Activated CD4-positive, alpha-beta memory T cell treated with anti-CD3 and anti-CD28 coated beads for 36 hours (primary cell): Measurements from ENCODE around the gene ISOC2. TPM values are rescaled to one million over a fixed set of nuclear protein-coding genes. Genes with fewer than 3 reads are reported as not detected.
"Not testable (repeated sequence)": the region's sequence is repeated elsewhere in the genome, so short reads cannot be mapped to it uniquely, and the experiment has no call there.

ENCODE experiments used
- CTCF ChIA-PET: fragments of 350-600 bp; sonication (Branson Sonifier 250); formaldehyde crosslinking; loops from one replicate; lab custom pipeline; 2021; ENCODE audit warnings: antibody characterized with exemption, inconsistent platforms; lab: Charles Lee
- POLR2A ChIA-PET: fragments of 350-600 bp; sonication (Branson Sonifier 250); formaldehyde crosslinking; loops from one replicate; lab custom pipeline; 2021; ENCODE audit warnings: antibody characterized with exemption; lab: Charles Lee
- DNase-seq: peaks from one replicate; pipeline ENCODE4 v3.0.0-alpha.2; 2020
- H3K27ac Mint-ChIP-seq: one replicate; pipeline ENCODE4 v1.8.0; 2021; ENCODE audit warnings: mixed read lengths
- H3K27me3 Mint-ChIP-seq: one replicate; pipeline ENCODE4 v1.8.0; 2021; ENCODE audit warnings: mixed read lengths
- H3K36me3 Mint-ChIP-seq: one replicate; pipeline ENCODE4 v1.8.0; 2021; ENCODE audit warnings: mixed read lengths
- H3K4me1 Mint-ChIP-seq: one replicate; pipeline ENCODE4 v1.8.0; 2021; ENCODE audit warnings: low read depth, mixed read lengths
- H3K4me3 Mint-ChIP-seq: one replicate; pipeline ENCODE4 v1.8.0; 2021; ENCODE audit warnings: mild to moderate bottlenecking, mixed read lengths
- H3K9me3 Mint-ChIP-seq: one replicate; pipeline ENCODE4 v1.8.0; 2021; ENCODE audit warnings: mixed read lengths
- intact Hi-C: fragments of 100-400 bp; cut with micrococcal nuclease; formaldehyde crosslinking; loops from one replicate; pipeline ENCODE4 v1.15.1; 2023
- total RNA-seq, 2 experiments: library from RNA; stranded (reverse); gene quantifications; one replicate each; pipeline ENCODE4 v1.2.3, GENCODE V29; 2021

Gene ISOC2
- total RNA-seq, 2 experiments from 2014 or later: 24.6 to 24.7 TPM

GRCh38 chr19:55496820-55497219 is 35.4 kb upstream of the ISOC2 start:
- H3K36me3 Mint-ChIP-seq, DNase-seq, H3K4me3 Mint-ChIP-seq, intact Hi-C loops, H3K4me1 Mint-ChIP-seq, H3K27ac Mint-ChIP-seq, H3K27me3 Mint-ChIP-seq, H3K9me3 Mint-ChIP-seq: not testable (repeated sequence)
- ChIA-PET POLR2A (interaction anchor here (1.4 kb wide), 1 partner anchor 20 kb away, joined by 3 read pairs; the partner anchor contains the start of gene ZNF628), CTCF (interaction anchor here (0.5 kb wide), 1 partner anchor 357 kb away, joined by 4 read pairs; no protein-coding TSS in a partner anchor)

GRCh38 chr19:55495646-55496349 is 34.4 kb upstream of the ISOC2 start:
- peaks cover 12% of the 10 kb centered on the region for H3K27me3 Mint-ChIP-seq
- H3K27ac Mint-ChIP-seq: no peak overlapping the region
- CTCF ChIA-PET: interaction anchor here (1.1 to 5.8 kb wide), 2 partner anchors 8 to 135 kb away, joined by 3 to 38 read pairs; no protein-coding TSS in a partner anchor
- H3K4me1 Mint-ChIP-seq: no peaks in the 10 kb centered on the region
- intact Hi-C loops: no loop called here
- no peaks in the 10 kb centered on the region for H3K36me3 Mint-ChIP-seq
- no peaks in the 10 kb centered on the region for H3K9me3 Mint-ChIP-seq
- DNase-seq: no peak
- POLR2A ChIA-PET: no interaction called here
- H3K4me3 Mint-ChIP-seq: no peak overlapping the region

- Mint-ChIP-seq H3K9me3 (no peaks in the 10 kb centered on the region), H3K36me3 (no peaks in the 10 kb centered on the region), H3K4me3 (no peak overlapping the region), H3K27me3 (peaks cover 12% of the 10 kb centered on the region), H3K27ac (no peak overlapping the region), H3K4me1 (no peaks in the 10 kb centered on the region)
- ChIA-PET CTCF (interaction anchor here (1.1 to 5.8 kb wide), 2 partner anchors 10 to 27 kb away, joined by 5 to 38 read pairs; no protein-coding TSS in a partner anchor), POLR2A (no interaction called here)
- DNase-seq: no peak
- intact Hi-C loops: no loop called here
These were observed 32.8 kb upstream of the ISOC2 start for GRCh38 chr19:55494172-55494761.

DNA sequence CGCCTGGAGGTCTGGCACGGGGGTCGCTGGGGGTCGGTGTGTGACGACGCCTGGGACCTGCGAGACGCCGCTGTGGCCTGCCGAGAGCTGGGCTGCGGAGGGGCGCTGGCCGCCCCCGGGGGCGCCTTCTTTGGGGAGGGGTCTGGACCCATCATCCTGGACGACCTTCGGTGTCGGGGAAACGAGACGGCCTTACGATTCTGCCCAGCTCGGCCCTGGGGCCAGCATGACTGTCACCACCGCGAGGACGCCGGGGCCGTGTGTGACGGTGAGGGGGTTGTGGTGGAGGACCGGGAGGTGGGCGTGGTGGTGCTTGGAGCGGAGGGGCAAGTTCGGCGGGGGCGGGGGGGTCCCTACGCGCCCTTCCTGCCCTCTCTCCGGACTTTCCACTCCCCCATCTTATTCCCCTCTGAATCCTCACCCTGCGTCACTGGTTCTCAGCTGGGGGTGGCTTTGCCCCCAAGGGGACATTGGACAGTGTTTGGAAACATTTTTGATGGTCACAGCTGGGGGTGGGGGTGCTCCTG is 32.3 kb upstream of the ISOC2 start:
- no peaks in the 10 kb centered on the region for H3K4me1 Mint-ChIP-seq
- no peak overlapping the region for H3K4me3 Mint-ChIP-seq
- DNase-seq: no peak
- no peaks in the 10 kb centered on the region for H3K36me3 Mint-ChIP-seq
- intact Hi-C loops: no loop called here
- H3K27me3 Mint-ChIP-seq: peaks cover 12% of the 10 kb centered on the region
- POLR2A ChIA-PET: no interaction called here
- H3K9me3 Mint-ChIP-seq: no peaks in the 10 kb centered on the region
- CTCF ChIA-PET: interaction anchor here (5.8 kb wide), 1 partner anchor 11 kb away, joined by 38 read pairs; no protein-coding TSS in a partner anchor
- no peak overlapping the region for H3K27ac Mint-ChIP-seq

GRCh38 chr19:55493052-55493644 is 31.7 kb upstream of the ISOC2 start:
- Mint-ChIP-seq H3K4me1 (no peaks in the 10 kb centered on the region), H3K9me3 (no peaks in the 10 kb centered on the region), H3K27me3 (peaks cover 12% of the 10 kb centered on the region), H3K36me3 (no peaks in the 10 kb centered on the region), H3K4me3 (no peak overlapping the region), H3K27ac (no peak overlapping the region)
- CTCF ChIA-PET: interaction anchor here (5.8 kb wide), 1 partner anchor 11 kb away, joined by 38 read pairs; no protein-coding TSS in a partner anchor
- intact Hi-C loops: no loop called here
- DNase-seq: no peak
- POLR2A ChIA-PET: no interaction called here

GRCh38 chr19:55492362-55492944 is 31.0 kb upstream of the ISOC2 start:
- ChIA-PET CTCF (interaction anchor here (5.8 kb wide), 1 partner anchor 12 kb away, joined by 38 read pairs; no protein-coding TSS in a partner anchor), POLR2A (no interaction called here)
- H3K36me3 Mint-ChIP-seq: no peaks in the 10 kb centered on the region
- intact Hi-C loops: no loop called here
- no peak for DNase-seq
- H3K27ac Mint-ChIP-seq: no peak overlapping the region
- no peak overlapping the region for H3K4me3 Mint-ChIP-seq
- H3K9me3 Mint-ChIP-seq: no peaks in the 10 kb centered on the region
- peaks cover 12% of the 10 kb centered on the region for H3K27me3 Mint-ChIP-seq
- H3K4me1 Mint-ChIP-seq: peaks cover 4% of the 10 kb centered on the region

GRCh38 chr19:55491546-55492360 is 30.3 kb upstream of the ISOC2 start:
- Mint-ChIP-seq H3K36me3 (no peaks in the 10 kb centered on the region), H3K4me3 (no peak overlapping the region), H3K27me3 (peaks cover 12% of the 10 kb centered on the region), H3K27ac (no peak overlapping the region), H3K4me1 (peaks cover 11% of the 10 kb centered on the region), H3K9me3 (no peaks in the 10 kb centered on the region)
- ChIA-PET CTCF (interaction anchor here (5.8 kb wide), 1 partner anchor 12 kb away, joined by 38 read pairs; no protein-coding TSS in a partner anchor), POLR2A (no interaction called here)
- no peak for DNase-seq
- intact Hi-C loops: no loop called here

GRCh38 chr19:55490478-55491432 is 29.3 kb upstream of the ISOC2 start:
- no peak overlapping the region for H3K4me3 Mint-ChIP-seq
- POLR2A ChIA-PET: no interaction called here
- intact Hi-C loops: no loop called here

GRCh38 chr19:55489711-55490477 is 28.5 kb upstream of the ISOC2 start:
- Mint-ChIP-seq H3K27ac (no peak overlapping the region), H3K27me3 (peaks cover 12% of the 10 kb centered on the region), H3K9me3 (no peaks in the 10 kb centered on the region), H3K36me3 (no peaks in the 10 kb centered on the region), H3K4me3 (no peak overlapping the region), H3K4me1 (peaks cover 15% of the 10 kb centered on the region)
- POLR2A ChIA-PET: no interaction called here
- CTCF ChIA-PET: interaction anchor here (3.5 to 5.8 kb wide), 2 partner anchors 14 to 23 kb away, joined by 12 to 38 read pairs; no protein-coding TSS in a partner anchor
- intact Hi-C loops: no loop called here
- DNase-seq: no peak

More at GRCh38 chr19:55490478-55491432, 29.3 kb upstream of the ISOC2 start:
- DNase-seq: no peak
- no peak overlapping the region for H3K27ac Mint-ChIP-seq
- no peaks in the 10 kb centered on the region for H3K9me3 Mint-ChIP-seq
- H3K27me3 Mint-ChIP-seq: peaks cover 12% of the 10 kb centered on the region
- H3K4me1 Mint-ChIP-seq: peaks cover 15% of the 10 kb centered on the region
- no peaks in the 10 kb centered on the region for H3K36me3 Mint-ChIP-seq
- CTCF ChIA-PET: interaction anchor here (5.8 kb wide), 1 partner anchor 13 kb away, joined by 38 read pairs; no protein-coding TSS in a partner anchor
